GM21515 (cell line): ENCODE data around the gene MMP24OS.
"Not testable (repeated sequence)": the region's sequence is repeated elsewhere in the genome, so short reads cannot be mapped to it uniquely, and the experiment has no call there.

Experiments
- ATAC-seq: cut with Tn5 transposase; IDR thresholded peaks from one replicate; pipeline ENCODE4 v1.9.1; 2021; ENCODE audit not compliant: unreplicated experiment

Gene MMP24OS

DNA sequence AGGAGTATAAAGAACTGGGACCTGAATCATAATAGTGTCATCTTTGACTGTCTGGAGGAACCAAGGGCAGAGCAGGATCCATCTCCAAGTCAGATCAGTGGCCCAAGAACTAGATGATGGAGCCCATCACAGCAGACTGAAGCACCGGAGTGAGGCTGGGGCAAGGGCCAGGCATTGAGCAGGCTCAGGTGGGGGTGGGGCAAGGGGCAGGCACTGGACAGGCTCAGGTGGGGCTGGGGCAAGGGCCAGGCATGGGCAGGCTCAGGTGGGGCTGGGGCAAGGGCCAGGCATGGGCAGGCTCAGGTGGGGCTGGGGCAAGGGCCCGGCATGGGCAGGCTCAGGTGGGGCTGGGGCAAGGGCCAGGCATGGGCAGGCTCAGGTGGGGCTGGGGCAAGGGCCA is 25.3 kb downstream of the MMP24OS start:
- ATAC-seq = not testable (repeated sequence)

DNA sequence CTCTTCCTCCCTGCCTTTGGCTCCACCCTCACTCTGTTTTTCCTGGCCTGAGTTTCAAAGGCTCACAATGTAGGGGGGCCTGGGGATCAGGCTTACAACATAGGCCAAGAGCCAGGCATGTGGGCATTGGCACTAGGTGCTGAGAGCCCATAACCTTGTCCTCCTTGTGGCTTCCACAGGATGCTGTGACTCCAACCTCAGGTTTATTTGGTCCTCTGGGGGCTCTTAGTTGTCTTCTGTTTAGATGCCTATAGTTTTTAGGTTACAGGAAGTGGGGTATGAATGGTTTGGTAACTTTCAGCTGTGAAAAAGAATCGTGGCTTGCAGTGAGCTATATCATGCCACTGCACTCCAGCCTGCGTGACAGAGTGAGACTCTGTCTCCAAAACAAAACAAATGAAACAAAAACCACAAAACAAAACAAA is 25.9 kb downstream of the MMP24OS start:
- ATAC-seq = peak; percentile 61

DNA sequence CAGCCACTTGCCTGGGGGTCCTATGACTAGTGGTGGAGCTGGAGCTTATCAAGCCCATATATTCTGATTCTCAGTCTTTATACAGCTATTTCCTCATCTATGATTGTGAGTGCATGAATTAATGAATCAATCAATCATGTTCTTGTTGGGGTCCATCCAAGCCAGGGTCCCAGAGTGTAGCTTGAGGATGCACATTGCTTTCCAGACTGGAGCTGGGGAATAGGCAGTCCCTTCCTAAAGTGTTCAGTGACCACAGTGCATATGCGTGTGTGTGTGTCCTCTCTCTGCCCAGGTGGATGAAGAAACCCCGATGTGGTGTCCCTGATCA is 26.3 kb downstream of the MMP24OS start:
- no peak for ATAC-seq

DNA sequence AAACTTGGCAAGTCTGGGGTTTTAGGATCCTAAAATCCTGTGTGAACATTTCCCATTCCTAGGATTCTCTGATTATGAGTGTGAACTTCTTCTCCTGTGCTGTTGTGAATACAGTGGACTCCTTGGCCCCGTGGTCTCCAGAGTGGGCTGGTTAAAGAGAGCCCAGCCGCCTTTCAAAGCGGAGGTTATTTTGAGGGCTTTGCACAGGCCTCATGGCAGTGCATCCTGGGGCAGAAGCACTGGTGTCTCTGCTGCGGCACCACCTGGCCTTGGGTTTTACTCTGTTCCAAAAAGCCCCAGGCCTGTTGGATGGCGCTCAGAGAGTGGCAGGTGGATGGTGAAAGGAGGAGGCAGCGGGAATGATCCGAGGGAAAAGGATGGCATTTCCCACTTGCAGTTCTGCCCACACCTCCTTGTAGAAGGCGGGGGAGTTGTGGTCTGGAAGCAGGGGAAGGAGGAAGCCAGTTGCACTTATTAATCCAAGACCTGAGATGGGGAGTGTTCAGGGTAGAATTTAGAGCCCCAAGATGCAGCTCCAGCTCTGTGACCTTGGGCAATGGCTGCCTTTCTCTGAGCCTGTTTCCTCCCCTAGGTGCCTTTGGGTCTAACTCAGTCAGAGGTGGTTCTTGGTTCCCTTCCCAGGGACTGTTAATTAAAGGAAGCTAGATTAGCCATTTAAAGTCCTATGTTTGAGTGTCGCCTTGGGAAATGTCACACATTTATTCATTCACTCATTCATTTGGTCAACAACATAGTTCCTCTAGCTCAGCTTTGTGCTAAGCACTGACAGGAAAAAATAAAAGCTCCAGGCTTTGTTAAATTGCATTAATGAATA is 29.1 kb downstream of the MMP24OS start:
- no peak for ATAC-seq

GRCh38 chr20:35246723-35247122 is 31.2 kb downstream of the MMP24OS start:
- no peak for ATAC-seq

DNA sequence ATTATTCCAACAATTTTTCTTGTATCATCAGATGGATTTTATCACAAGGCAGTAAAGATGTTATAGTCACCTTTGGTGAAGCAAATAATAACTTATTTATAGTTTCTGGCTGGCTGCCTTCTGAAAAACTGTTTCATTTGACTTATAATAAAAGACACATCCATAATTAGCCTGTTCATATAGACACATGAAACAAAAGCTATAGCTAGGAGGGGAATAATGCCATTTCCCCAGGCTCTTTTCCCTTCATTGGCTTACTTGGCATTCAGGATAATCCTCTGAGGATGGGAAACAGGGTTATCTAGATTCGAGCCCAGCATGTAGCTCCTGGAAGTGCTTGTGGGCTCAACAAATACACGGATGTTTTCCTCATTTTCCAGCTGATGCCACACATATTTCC is 33.9 kb downstream of the MMP24OS start:
- no peak for ATAC-seq

DNA sequence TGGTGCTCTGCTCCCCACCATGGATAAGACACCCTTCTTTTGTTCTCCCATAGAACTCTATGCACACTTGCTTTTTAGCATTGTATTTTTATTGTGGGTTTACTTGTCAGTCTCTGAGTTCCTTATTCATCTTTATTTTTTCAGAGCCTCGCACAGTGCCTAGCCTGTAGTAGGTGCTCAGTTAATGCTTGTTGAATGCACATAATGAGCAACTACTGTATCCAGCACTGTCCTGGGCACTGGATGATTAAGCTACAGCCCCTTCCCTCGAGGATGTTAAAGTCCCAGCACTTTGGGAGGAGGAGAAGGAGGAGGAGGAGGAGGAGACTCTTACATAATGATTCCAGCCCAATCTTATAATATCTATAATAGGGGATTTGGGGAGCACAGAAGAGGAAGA is 34.6 kb downstream of the MMP24OS start:
- no peak for ATAC-seq

GRCh38 chr20:35240811-35241293 is 37.1 kb downstream of the MMP24OS start:
- ATAC-seq = no peak

- ATAC-seq = no peak
Measured at GRCh38 chr20:35240083-35240810, 37.7 kb downstream of the MMP24OS start.

DNA sequence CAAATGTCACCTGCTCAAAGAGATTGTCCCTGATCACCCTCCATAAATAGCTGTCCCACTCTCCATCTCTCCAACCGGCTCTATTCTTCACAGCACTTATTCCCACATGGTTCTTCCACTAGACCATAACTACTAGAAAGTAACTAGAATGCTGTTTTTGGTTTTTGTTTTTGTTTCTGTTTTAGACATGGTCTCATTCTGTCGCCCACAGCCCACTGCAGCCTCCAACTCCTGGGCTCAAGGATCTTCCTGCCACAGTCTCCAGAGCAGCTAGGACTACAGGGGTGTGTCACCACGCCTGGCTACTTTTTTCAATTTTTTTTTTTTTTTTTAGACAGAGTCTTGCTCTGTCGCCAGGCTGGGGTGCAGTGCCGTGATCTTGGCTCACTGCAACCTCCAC is 39.2 kb downstream of the MMP24OS start:
- ATAC-seq = no peak

DNA sequence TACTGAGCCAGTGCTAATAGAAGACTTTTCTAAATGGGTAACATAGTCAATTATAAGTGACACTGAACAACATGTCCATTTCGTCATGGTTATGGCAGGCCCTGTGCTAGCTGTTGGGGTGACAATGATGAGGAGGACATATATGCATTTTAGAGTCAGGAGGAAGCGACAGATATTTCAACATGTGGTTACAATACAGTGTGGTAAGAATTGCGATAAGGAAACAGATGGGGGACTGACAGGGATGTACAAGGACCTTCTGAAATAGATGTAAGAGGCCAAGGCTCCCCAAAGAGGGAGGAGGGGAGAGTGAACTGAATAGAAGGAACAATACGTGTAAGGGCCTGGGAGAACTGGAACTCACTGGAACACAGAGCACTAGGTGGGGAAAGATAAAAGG is 39.8 kb downstream of the MMP24OS start:
- no peak for ATAC-seq

DNA sequence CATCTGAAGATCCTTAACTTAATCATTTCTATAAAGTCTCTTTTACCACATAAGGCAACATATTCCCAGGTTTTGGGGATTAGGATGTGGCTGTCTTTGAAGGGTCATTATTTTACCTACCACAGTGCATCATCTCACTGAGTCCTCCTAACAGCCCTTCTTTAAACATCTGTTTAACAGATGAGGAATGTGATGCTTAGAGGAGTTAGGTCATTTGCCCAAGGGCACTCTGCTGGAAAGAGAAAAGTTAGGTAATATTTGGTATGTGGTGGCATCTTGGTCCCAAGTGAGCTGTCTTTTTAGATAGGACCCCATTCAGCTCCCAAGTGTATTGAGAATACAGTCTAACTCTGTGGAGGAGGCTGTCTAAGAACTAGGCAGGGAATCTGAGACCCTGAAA is 40.4 kb downstream of the MMP24OS start:
- ATAC-seq = no peak

DNA sequence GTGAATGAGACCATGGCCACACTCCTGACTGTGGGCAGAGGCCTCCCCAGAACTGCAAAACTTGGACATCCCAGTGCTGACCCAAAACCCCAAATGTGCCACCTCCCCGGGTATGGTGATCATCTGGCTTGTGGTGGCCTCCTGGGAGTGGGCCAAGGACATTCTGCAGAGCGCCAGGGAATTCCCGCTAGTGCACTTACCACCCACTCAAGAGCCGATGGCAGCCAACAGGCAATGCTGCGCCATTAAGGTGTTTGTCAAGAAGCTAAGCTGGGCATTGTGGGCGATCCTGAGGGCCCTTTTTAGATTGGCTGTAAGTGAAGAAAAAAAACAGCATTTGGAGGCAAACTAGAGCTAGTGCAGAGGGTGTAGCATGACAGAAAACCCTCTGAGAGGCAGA is 42.0 kb downstream of the MMP24OS start:
- ATAC-seq = no peak

DNA sequence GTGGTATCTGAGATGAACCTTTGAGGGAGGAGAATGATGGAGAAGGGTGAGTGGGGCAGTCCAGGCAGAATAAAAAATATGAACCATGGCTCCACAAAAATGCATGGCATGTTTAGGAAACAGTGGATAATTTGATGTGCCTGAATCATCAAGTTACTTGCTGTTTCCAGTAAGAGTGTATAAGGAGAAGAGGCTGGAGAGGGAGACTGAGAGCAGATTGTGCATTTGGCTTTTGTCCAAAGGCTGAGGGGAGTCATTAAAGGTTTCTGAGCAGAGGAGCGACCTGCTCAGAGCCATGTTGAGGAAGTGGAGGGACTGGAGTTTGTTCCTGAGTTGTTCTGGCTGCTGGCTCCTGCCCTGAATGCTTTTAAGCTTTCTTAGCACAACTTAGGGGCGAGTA is 45.3 kb downstream of the MMP24OS start:
- no peak for ATAC-seq

- no peak for ATAC-seq
Measured at GRCh38 chr20:35226884-35227681, 50.8 kb downstream of the MMP24OS start.
